ENCODE measurements around the gene RBBP9.

The RBBP9 gene

DNA sequence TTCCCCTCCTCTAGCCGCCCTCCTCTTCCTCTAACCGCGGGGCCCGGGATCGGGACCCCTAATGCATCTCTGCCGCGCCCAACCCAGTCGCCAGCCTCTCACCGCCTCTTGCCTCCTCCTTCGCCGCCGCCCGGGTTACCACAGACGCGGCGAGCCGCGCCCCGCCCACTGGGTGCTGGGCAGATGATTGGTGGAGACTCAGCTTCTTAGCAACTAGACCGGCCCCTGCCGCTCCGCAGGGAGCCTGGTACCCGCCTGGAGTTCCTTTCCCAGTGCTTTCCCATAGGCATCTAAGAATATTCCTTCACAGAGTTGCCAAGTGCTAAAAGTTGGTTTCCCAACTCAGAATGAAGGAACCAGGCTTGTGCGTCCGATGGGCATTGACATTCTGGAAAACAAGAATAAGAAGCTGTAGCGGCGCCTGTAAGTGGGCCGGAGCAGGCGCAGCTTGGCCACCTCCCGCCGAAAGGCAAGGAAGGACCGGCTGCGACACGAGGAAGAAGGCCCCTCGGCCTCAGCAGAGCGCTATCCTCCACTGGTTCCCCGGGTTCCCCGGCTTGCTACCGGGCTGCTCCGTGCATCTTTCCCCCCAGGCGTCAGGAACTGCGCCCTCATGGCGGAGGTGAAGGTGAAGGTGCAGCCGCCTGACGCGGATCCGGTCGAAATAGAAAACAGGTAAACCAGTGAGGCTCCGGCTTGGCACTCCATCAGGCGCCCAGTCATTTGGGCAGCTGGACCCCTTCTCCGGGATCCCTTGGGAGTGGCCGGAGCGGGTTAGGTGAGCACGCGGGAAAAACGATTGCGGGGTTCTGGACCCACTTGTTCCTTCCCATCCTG lies 29.9 kb downstream of the RBBP9 start, which contains the start of the genes DZANK1 and POLR3F (continued):
- TF ChIP-seq ZNF311 (tag by site-specific recombination; IDR thresholded peaks at IDR 0.05; ENCODE audit: borderline replicate concordance) (no peak), ZNF2 (tag by site-specific recombination; IDR thresholded peaks at IDR 0.05) (peak; percentile 72), REPIN1 (tag by site-specific recombination; IDR thresholded peaks at IDR 0.05; ENCODE audit: low read depth) (peak; percentile 79), ZNF830 (tag by site-specific recombination; IDR thresholded peaks at IDR 0.05; ENCODE audit: low read depth) (no peak), FEZF1 (tag by site-specific recombination; IDR thresholded peaks at IDR 0.05) (no peak), EGR2 (tag by site-specific recombination; IDR thresholded peaks at IDR 0.05; ENCODE audit: low read depth) (peak; percentile 35; the same call in 1 of the 2 replicates), ZNF792 (tag by site-specific recombination; IDR thresholded peaks at IDR 0.05) (no peak), ZNF596 (tag by site-specific recombination; IDR thresholded peaks at IDR 0.05) (no peak), ZNF433 (tag by site-specific recombination; IDR thresholded peaks at IDR 0.05; ENCODE audit: low read depth) (no peak), ZNF423 (tag by site-specific recombination; IDR thresholded peaks at IDR 0.05) (no peak), ZNF155 (tag by site-specific recombination; IDR thresholded peaks at IDR 0.05) (no peak), ZNF324 (tag by site-specific recombination; IDR thresholded peaks at IDR 0.05) (peak; percentile 86; the same call in 1 of the 2 replicates), ZNF658 (tag by site-specific recombination; IDR thresholded peaks at IDR 0.05) (no peak), ZNF777 (tag by site-specific recombination; IDR thresholded peaks at IDR 0.05; ENCODE audit: borderline replicate concordance) (no peak), ZNF362 (tag by site-specific recombination; IDR thresholded peaks at IDR 0.05) (no peak), YY2 (tag by site-specific recombination; IDR thresholded peaks at IDR 0.05) (peak; percentile 81), ZNF664 (tag by site-specific recombination; IDR thresholded peaks at IDR 0.05) (no peak), ZNF335 (tag by site-specific recombination; conservative IDR thresholded peaks at IDR 0.05) (peak; percentile 100), ZNF416 (tag by site-specific recombination; IDR thresholded peaks at IDR 0.05) (no peak), ZNF530 (tag by site-specific recombination; IDR thresholded peaks at IDR 0.05; ENCODE audit: low read depth) (no peak), ZNF768 (tag by site-specific recombination; IDR thresholded peaks at IDR 0.05) (no peak), BCL11A (tag by site-specific recombination; IDR thresholded peaks at IDR 0.05; ENCODE audit: low read depth) (no peak), ZNF623 (tag by site-specific recombination; IDR thresholded peaks at IDR 0.05) (peak; percentile 21; the same call in 1 of the 2 replicates), ZNF747 (tag by site-specific recombination; IDR thresholded peaks at IDR 0.05) (no peak), SP3 (tag by site-specific recombination; IDR thresholded peaks at IDR 0.05) (peak; percentile 91), ZFP69B (tag by site-specific recombination; IDR thresholded peaks at IDR 0.05) (no peak; the same call in 1 of the 2 replicates), ZNF514 (tag by site-specific recombination; IDR thresholded peaks at IDR 0.05) (no peak), ZNF558 (tag by site-specific recombination; IDR thresholded peaks at IDR 0.05) (no peak), ZNF121 (tag by site-specific recombination; IDR thresholded peaks at IDR 0.05) (peak; percentile 65; the same call in 1 of the 2 replicates)
- TF ChIP-seq, protein P1, sequence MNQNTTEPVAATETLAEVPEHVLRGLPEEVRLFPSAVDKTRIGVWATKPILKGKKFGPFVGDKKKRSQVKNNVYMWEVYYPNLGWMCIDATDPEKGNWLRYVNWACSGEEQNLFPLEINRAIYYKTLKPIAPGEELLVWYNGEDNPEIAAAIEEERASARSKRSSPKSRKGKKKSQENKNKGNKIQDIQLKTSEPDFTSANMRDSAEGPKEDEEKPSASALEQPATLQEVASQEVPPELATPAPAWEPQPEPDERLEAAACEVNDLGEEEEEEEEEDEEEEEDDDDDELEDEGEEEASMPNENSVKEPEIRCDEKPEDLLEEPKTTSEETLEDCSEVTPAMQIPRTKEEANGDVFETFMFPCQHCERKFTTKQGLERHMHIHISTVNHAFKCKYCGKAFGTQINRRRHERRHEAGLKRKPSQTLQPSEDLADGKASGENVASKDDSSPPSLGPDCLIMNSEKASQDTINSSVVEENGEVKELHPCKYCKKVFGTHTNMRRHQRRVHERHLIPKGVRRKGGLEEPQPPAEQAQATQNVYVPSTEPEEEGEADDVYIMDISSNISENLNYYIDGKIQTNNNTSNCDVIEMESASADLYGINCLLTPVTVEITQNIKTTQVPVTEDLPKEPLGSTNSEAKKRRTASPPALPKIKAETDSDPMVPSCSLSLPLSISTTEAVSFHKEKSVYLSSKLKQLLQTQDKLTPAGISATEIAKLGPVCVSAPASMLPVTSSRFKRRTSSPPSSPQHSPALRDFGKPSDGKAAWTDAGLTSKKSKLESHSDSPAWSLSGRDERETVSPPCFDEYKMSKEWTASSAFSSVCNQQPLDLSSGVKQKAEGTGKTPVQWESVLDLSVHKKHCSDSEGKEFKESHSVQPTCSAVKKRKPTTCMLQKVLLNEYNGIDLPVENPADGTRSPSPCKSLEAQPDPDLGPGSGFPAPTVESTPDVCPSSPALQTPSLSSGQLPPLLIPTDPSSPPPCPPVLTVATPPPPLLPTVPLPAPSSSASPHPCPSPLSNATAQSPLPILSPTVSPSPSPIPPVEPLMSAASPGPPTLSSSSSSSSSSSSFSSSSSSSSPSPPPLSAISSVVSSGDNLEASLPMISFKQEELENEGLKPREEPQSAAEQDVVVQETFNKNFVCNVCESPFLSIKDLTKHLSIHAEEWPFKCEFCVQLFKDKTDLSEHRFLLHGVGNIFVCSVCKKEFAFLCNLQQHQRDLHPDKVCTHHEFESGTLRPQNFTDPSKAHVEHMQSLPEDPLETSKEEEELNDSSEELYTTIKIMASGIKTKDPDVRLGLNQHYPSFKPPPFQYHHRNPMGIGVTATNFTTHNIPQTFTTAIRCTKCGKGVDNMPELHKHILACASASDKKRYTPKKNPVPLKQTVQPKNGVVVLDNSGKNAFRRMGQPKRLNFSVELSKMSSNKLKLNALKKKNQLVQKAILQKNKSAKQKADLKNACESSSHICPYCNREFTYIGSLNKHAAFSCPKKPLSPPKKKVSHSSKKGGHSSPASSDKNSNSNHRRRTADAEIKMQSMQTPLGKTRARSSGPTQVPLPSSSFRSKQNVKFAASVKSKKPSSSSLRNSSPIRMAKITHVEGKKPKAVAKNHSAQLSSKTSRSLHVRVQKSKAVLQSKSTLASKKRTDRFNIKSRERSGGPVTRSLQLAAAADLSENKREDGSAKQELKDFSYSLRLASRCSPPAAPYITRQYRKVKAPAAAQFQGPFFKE (tag by site-specific recombination; IDR thresholded peaks at IDR 0.05; ENCODE audit: borderline replicate concordance), result no peak
- TF ChIP-seq, protein P2, sequence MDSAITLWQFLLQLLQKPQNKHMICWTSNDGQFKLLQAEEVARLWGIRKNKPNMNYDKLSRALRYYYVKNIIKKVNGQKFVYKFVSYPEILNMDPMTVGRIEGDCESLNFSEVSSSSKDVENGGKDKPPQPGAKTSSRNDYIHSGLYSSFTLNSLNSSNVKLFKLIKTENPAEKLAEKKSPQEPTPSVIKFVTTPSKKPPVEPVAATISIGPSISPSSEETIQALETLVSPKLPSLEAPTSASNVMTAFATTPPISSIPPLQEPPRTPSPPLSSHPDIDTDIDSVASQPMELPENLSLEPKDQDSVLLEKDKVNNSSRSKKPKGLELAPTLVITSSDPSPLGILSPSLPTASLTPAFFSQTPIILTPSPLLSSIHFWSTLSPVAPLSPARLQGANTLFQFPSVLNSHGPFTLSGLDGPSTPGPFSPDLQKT (IDR thresholded peaks at IDR 0.05; ENCODE audit: borderline replicate concordance, low read depth, low read length), result no peak
